NB4 (cell line): ENCODE measurements around the gene MBOAT2.

ENCODE experiments used
- MYC ChIP-seq: IDR thresholded peaks from 2 replicates; pipeline ENCODE4 v1.6.1; 2011; ENCODE audit warnings: low read depth, low read length
- POLR2A ChIP-seq: IDR thresholded peaks from 2 replicates; pipeline ENCODE4 v1.6.1; 2011; ENCODE audit warnings: mild to moderate bottlenecking; ENCODE audit not compliant: insufficient read length; ENCODE audit errors: extremely low read depth
- TF ChIP-seq, protein P1 (sequence below): IDR thresholded peaks from one replicate; pipeline ENCODE4 v1.5.1; 2012; ENCODE audit warnings: low read depth, low read length
- TF ChIP-seq, protein P2 (sequence below): IDR thresholded peaks from 2 replicates; pipeline ENCODE4 v1.6.1; 2011; ENCODE audit warnings: low read depth, low read length

DNA sequence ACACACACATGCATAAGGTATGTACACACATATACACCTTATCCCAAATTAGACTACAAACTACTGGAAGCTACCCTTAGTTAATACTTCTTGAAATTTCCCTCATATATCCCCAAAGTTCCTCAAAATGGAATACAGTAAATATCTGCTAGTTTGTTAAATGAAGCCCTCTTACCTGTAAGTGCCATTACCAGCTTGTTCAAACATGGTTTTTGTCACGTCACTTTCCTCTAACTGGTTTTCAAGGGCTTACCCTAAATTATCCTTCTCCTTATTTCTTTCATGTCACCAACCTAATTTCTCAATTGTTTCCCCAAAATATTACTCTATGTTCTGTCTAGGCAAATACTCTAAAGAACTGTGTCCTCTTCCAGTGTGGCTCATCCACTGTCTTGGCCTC, 141.7 kb downstream of the MBOAT2 start:
- TF ChIP-seq, protein P1, sequence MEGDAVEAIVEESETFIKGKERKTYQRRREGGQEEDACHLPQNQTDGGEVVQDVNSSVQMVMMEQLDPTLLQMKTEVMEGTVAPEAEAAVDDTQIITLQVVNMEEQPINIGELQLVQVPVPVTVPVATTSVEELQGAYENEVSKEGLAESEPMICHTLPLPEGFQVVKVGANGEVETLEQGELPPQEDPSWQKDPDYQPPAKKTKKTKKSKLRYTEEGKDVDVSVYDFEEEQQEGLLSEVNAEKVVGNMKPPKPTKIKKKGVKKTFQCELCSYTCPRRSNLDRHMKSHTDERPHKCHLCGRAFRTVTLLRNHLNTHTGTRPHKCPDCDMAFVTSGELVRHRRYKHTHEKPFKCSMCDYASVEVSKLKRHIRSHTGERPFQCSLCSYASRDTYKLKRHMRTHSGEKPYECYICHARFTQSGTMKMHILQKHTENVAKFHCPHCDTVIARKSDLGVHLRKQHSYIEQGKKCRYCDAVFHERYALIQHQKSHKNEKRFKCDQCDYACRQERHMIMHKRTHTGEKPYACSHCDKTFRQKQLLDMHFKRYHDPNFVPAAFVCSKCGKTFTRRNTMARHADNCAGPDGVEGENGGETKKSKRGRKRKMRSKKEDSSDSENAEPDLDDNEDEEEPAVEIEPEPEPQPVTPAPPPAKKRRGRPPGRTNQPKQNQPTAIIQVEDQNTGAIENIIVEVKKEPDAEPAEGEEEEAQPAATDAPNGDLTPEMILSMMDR = no peak
- TF ChIP-seq POLR2A = no peak
- TF ChIP-seq, protein P2, sequence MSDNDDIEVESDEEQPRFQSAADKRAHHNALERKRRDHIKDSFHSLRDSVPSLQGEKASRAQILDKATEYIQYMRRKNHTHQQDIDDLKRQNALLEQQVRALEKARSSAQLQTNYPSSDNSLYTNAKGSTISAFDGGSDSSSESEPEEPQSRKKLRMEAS = no peak
- no peak for TF ChIP-seq MYC
